SK-N-SH treated with all-trans-retinoic acid at 6 μM for 48 hours (cell line): Measurements from ENCODE around the gene SPDYE3.

Source experiments
- ATAC-seq: fragments of 200-7000 bp; cut with Tn5 transposase; 3 replicates; pipeline ENCODE4 v1.9.1; 2020; ENCODE audit warnings: mild to moderate bottlenecking, moderate library complexity
- ARNTL ChIP-seq: fragments of 450-650 bp; formaldehyde crosslinking; IDR thresholded peaks from 2 replicates; pipeline ENCODE4 v1.5.0; 2020; ENCODE audit warnings: low read depth, mild to moderate bottlenecking, moderate library complexity, borderline replicate concordance
- BACH2 ChIP-seq: fragments of 250-450 bp; sonication (Bioruptor Pico); IDR thresholded peaks from 2 replicates; pipeline ENCODE4 v1.9.0; 2021; ENCODE audit warnings: mild to moderate bottlenecking, borderline replicate concordance
- CREB5 ChIP-seq: fragments of 250-450 bp; sonication (Bioruptor Pico); IDR thresholded peaks from 2 replicates; pipeline ENCODE4 v1.5.1; 2020; ENCODE audit warnings: low read depth, mild to moderate bottlenecking, moderate library complexity
- CSDC2 ChIP-seq: fragments of 250-450 bp; sonication (Bioruptor Pico); IDR thresholded peaks from 2 replicates; pipeline ENCODE4 v1.5.0; 2020; ENCODE audit warnings: mild to moderate bottlenecking, moderate library complexity
- ESRRG ChIP-seq: fragments of 250-450 bp; sonication (Bioruptor Pico); IDR thresholded peaks from 2 replicates; pipeline ENCODE4 v1.6.1; 2021; ENCODE audit warnings: mild to moderate bottlenecking
- GLIS3 ChIP-seq: fragments of 250-450 bp; sonication (Bioruptor Pico); IDR thresholded peaks from 2 replicates; pipeline ENCODE4 v1.5.0; 2020; ENCODE audit warnings: mild to moderate bottlenecking, moderate library complexity
- ISL1 ChIP-seq: fragments of 250-450 bp; sonication (Bioruptor Pico); IDR thresholded peaks from 2 replicates; pipeline ENCODE4 v2.1.2; 2022; ENCODE audit warnings: mild to moderate bottlenecking, moderate library complexity
- OSR1 ChIP-seq: fragments of 250-450 bp; sonication (Bioruptor Pico); IDR thresholded peaks from 2 replicates; pipeline ENCODE4 v1.8.0; 2022; ENCODE audit warnings: moderate library complexity, mild to moderate bottlenecking, inconsistent platforms
- PATZ1 ChIP-seq: fragments of 250-450 bp; sonication (Bioruptor Pico); IDR thresholded peaks from 2 replicates; pipeline ENCODE4 v1.8.0; 2020; ENCODE audit warnings: mild to moderate bottlenecking, moderate library complexity, borderline replicate concordance
- POU6F1 ChIP-seq: fragments of 250-450 bp; sonication (Bioruptor Pico); IDR thresholded peaks from 2 replicates; pipeline ENCODE4 v1.8.0; 2021; ENCODE audit warnings: low read depth, mild to moderate bottlenecking, moderate library complexity, borderline replicate concordance
- PPARA ChIP-seq: fragments of 250-450 bp; sonication (Bioruptor Pico); IDR thresholded peaks from 2 replicates; pipeline ENCODE4 v1.5.0; 2020; ENCODE audit warnings: mild to moderate bottlenecking, borderline replicate concordance
- RARB ChIP-seq: fragments of 250-450 bp; sonication (Bioruptor Pico); IDR thresholded peaks from 2 replicates; pipeline ENCODE4 v1.8.0; 2021; ENCODE audit warnings: mild to moderate bottlenecking, moderate library complexity
- SNAI2 ChIP-seq: fragments of 250-450 bp; sonication (Bioruptor Pico); IDR thresholded peaks from 2 replicates; pipeline ENCODE4 v1.5.0; 2020; ENCODE audit warnings: mild to moderate bottlenecking, moderate library complexity
- TOX ChIP-seq: fragments of 250-450 bp; sonication (Bioruptor Pico); IDR thresholded peaks from 2 replicates; pipeline ENCODE4 v1.8.0; 2021; ENCODE audit warnings: mild to moderate bottlenecking, moderate library complexity, borderline replicate concordance
- ZC3H10 ChIP-seq: fragments of 250-450 bp; sonication (Bioruptor Pico); IDR thresholded peaks from 2 replicates; pipeline ENCODE4 v1.5.1; 2021; ENCODE audit warnings: mild to moderate bottlenecking, moderate library complexity
- ZFP3 ChIP-seq: fragments of 250-450 bp; sonication (Bioruptor Pico); IDR thresholded peaks from 2 replicates; pipeline ENCODE4 v1.5.0; 2020; ENCODE audit warnings: mild to moderate bottlenecking, moderate library complexity
- ZFP30 ChIP-seq: fragments of 450-650 bp; formaldehyde crosslinking; IDR thresholded peaks from 2 replicates; pipeline ENCODE4 v1.5.0; 2022; ENCODE audit warnings: mild to moderate bottlenecking, moderate library complexity
- ZNF565 ChIP-seq: fragments of 450-650 bp; formaldehyde crosslinking; conservative IDR thresholded peaks from 2 replicates; pipeline ENCODE4 v1.5.0; 2020; ENCODE audit warnings: low read depth, mild to moderate bottlenecking, moderate library complexity
- ZNF70 ChIP-seq: fragments of 450-650 bp; formaldehyde crosslinking; IDR thresholded peaks from 2 replicates; pipeline ENCODE4 v1.5.0; 2020; ENCODE audit warnings: mild to moderate bottlenecking, moderate library complexity
- TF ChIP-seq, protein P1 (sequence below): fragments of 250-450 bp; sonication (Bioruptor Pico); IDR thresholded peaks from 2 replicates; pipeline ENCODE4 v1.5.0; 2020; ENCODE audit warnings: mild to moderate bottlenecking, moderate library complexity
- TF ChIP-seq, protein P2 (sequence below): fragments of 250-450 bp; sonication (Bioruptor Pico); IDR thresholded peaks from 2 replicates; pipeline ENCODE4 v1.5.1; 2021; ENCODE audit warnings: mild to moderate bottlenecking, moderate library complexity

Gene SPDYE3

GRCh38 chr7:100367676-100368613, 60.4 kb downstream of the SPDYE3 start:
- TF ChIP-seq ZFP30 (CRISPR knock-in tag) (no peak), GLIS3 (no peak), CREB5 (CRISPR knock-in tag) (no peak), ZNF565 (CRISPR knock-in tag) (no peak), ESRRG (CRISPR knock-in tag) (no peak), ISL1 (no peak), OSR1 (no peak), ZC3H10 (CRISPR knock-in tag) (no peak), RARB (no peak), SNAI2 (no peak)
- no peak for ATAC-seq

DNA sequence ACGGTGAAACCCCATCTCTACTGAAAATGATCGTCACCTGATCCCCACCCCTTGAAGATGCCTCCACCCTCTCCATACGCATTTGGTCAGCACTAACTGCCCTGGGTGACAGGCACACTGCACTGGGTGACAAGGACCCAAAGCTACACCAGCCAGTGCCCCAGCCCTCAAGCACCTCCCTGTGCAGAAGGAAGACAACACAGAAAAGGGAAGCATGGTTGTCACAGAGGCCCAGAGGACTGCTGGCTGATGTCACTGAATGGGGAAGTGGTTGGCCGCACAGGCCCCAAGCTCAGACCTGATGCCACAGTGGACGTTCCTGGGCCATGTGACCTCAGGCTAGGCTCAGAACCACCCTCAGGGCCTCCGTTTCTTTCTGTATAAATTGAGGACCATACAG, 61.6 kb downstream of the SPDYE3 start:
- no peak; the same call in 2 of the 3 replicates for ATAC-seq
- TF ChIP-seq ZC3H10 (CRISPR knock-in tag) = no peak
- no peak for TF ChIP-seq ISL1
- TF ChIP-seq, protein P1, sequence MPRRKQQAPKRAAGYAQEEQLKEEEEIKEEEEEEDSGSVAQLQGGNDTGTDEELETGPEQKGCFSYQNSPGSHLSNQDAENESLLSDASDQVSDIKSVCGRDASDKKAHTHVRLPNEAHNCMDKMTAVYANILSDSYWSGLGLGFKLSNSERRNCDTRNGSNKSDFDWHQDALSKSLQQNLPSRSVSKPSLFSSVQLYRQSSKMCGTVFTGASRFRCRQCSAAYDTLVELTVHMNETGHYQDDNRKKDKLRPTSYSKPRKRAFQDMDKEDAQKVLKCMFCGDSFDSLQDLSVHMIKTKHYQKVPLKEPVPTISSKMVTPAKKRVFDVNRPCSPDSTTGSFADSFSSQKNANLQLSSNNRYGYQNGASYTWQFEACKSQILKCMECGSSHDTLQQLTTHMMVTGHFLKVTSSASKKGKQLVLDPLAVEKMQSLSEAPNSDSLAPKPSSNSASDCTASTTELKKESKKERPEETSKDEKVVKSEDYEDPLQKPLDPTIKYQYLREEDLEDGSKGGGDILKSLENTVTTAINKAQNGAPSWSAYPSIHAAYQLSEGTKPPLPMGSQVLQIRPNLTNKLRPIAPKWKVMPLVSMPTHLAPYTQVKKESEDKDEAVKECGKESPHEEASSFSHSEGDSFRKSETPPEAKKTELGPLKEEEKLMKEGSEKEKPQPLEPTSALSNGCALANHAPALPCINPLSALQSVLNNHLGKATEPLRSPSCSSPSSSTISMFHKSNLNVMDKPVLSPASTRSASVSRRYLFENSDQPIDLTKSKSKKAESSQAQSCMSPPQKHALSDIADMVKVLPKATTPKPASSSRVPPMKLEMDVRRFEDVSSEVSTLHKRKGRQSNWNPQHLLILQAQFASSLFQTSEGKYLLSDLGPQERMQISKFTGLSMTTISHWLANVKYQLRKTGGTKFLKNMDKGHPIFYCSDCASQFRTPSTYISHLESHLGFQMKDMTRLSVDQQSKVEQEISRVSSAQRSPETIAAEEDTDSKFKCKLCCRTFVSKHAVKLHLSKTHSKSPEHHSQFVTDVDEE (CRISPR knock-in tag) = no peak
- TF ChIP-seq ARNTL (CRISPR knock-in tag) = no peak
- TF ChIP-seq ESRRG (CRISPR knock-in tag) = no peak
- no peak for TF ChIP-seq BACH2
- no peak for TF ChIP-seq CSDC2 (CRISPR knock-in tag)
- no peak for TF ChIP-seq ZFP3 (CRISPR knock-in tag)
- no peak for TF ChIP-seq PATZ1 (CRISPR knock-in tag)
- no peak for TF ChIP-seq RARB
- no peak for TF ChIP-seq ZNF70 (CRISPR knock-in tag)
- no peak for TF ChIP-seq ZNF565 (CRISPR knock-in tag)
- no peak for TF ChIP-seq PPARA

GRCh38 chr7:100370303-100370702, 62.8 kb downstream of the SPDYE3 start:
- TF ChIP-seq GLIS3 = no peak
- no peak; the same call in 2 of the 3 replicates for ATAC-seq

- TF ChIP-seq ZFP30 (CRISPR knock-in tag) (no peak), TOX (CRISPR knock-in tag) (no peak), ESRRG (CRISPR knock-in tag) (no peak), POU6F1 (CRISPR knock-in tag) (no peak), ZNF70 (CRISPR knock-in tag) (no peak)
- TF ChIP-seq, protein P2, sequence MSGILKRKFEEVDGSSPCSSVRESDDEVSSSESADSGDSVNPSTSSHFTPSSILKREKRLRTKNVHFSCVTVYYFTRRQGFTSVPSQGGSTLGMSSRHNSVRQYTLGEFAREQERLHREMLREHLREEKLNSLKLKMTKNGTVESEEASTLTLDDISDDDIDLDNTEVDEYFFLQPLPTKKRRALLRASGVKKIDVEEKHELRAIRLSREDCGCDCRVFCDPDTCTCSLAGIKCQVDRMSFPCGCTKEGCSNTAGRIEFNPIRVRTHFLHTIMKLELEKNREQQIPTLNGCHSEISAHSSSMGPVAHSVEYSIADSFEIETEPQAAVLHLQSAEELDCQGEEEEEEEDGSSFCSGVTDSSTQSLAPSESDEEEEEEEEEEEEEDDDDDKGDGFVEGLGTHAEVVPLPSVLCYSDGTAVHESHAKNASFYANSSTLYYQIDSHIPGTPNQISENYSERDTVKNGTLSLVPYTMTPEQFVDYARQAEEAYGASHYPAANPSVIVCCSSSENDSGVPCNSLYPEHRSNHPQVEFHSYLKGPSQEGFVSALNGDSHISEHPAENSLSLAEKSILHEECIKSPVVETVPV (CRISPR knock-in tag) = no peak
- no peak for ATAC-seq
Measured at GRCh38 chr7:100370746-100371145, 63.2 kb downstream of the SPDYE3 start.
